Measurements from ENCODE around the gene HOXD11. TPM values are rescaled to one million over a fixed set of nuclear protein-coding genes. Genes with fewer than 3 reads are reported as not detected.
A peak's percentile ranks its signal among the peaks of the same experiment; 100 is the strongest.

HOXD11 gene
- total and polyA plus RNA-seq, 2 experiments from 2014 or later = not detected

DNA sequence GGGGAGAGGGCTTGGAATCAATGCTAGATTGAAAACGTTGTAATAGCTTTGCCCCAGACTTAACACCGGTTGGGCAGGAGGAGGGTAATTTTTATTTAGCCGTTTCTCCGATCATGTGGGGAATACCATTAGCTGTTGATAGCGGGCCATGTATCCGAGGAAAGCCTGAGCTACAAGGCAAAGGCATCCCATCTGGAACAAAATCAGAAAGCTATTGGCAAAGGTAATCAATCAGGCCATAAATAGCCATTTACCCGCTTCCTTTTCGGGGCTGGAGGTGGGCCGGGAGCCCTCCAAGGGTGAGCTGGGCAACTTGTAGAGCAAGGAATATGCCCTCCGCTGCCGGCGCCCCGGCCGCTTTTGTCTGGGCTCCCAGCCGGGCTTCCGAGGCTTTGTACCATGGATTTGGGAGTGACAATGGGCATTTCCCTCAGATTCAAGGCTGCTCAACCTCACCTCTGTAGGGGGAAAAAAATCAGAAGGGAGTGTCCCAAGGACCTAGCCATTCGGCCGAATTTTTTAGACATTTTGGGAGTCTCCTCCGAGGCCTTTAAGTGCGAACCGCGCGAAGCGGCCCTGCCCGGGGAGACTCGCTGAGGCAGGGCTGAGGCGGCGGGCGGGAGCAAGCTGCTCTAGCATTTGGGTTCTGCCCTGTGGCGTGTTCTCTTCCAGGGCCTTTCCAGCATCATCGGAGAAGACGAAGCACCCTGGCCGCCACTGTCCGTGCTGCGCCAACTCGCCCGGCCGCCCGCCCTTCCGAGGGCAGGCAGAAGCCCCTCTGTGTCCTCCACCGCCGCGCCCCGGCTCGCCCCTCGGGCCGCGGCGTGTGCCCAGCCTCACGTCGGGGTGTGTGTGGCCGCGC, 14.3 kb downstream of the HOXD11 start:
- H3K4me3 ChIP-seq = no peak overlapping the region
- TF ChIP-seq, protein P1, sequence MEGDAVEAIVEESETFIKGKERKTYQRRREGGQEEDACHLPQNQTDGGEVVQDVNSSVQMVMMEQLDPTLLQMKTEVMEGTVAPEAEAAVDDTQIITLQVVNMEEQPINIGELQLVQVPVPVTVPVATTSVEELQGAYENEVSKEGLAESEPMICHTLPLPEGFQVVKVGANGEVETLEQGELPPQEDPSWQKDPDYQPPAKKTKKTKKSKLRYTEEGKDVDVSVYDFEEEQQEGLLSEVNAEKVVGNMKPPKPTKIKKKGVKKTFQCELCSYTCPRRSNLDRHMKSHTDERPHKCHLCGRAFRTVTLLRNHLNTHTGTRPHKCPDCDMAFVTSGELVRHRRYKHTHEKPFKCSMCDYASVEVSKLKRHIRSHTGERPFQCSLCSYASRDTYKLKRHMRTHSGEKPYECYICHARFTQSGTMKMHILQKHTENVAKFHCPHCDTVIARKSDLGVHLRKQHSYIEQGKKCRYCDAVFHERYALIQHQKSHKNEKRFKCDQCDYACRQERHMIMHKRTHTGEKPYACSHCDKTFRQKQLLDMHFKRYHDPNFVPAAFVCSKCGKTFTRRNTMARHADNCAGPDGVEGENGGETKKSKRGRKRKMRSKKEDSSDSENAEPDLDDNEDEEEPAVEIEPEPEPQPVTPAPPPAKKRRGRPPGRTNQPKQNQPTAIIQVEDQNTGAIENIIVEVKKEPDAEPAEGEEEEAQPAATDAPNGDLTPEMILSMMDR (IDR thresholded peaks at IDR 0.05; ENCODE audit: low read depth, low read length) = no peak

DNA sequence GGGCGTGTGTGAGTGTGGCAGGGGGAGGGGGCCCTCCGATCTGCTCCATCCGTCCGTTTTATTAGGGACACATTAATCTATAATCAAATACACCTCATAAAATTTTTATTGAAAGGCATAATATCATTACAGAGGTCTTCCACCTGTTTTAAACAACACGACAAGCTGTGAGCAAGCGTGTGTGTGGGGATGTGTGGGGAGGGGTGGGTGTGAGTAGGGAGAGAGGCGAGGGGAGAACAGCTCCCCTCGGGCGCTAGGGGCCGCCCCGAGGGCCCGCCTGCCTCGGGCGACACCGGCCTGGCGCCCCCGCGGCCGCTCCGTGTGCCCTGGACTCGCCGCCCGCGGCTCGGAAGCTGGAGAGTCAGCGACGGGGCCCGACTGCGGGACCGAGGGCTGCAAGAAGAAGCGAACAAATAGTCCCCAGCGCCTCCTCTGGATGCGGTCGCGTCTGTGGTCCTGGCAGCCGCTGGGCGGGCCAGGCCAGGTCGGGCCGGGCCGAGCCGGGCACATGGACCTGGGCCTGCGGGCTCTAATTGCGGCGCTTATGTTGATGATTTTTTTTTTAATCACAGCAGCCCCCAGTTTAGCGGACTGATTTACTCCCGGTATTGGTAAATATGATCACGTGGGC, 15.1 kb downstream of the HOXD11 start:
- peak overlapping the region; percentile 30 for H3K4me3 ChIP-seq

More for the DNA sequence above, 14.3 kb downstream of the HOXD11 start:
- Histone ChIP-seq H3K9me3 (ENCODE audit: low read depth) (no peaks in the 10 kb centered on the region), H3K36me3 (no peaks in the 10 kb centered on the region), H3K27ac (no peak overlapping the region), H3K27me3 (peaks cover 100% of the 10 kb centered on the region), H3K4me1 (ENCODE audit: low read depth) (no peaks in the 10 kb centered on the region)
- DNase-seq (ENCODE audit: low read depth in 1 of 2, low spot score in 1 of 2) = no peak

DNA sequence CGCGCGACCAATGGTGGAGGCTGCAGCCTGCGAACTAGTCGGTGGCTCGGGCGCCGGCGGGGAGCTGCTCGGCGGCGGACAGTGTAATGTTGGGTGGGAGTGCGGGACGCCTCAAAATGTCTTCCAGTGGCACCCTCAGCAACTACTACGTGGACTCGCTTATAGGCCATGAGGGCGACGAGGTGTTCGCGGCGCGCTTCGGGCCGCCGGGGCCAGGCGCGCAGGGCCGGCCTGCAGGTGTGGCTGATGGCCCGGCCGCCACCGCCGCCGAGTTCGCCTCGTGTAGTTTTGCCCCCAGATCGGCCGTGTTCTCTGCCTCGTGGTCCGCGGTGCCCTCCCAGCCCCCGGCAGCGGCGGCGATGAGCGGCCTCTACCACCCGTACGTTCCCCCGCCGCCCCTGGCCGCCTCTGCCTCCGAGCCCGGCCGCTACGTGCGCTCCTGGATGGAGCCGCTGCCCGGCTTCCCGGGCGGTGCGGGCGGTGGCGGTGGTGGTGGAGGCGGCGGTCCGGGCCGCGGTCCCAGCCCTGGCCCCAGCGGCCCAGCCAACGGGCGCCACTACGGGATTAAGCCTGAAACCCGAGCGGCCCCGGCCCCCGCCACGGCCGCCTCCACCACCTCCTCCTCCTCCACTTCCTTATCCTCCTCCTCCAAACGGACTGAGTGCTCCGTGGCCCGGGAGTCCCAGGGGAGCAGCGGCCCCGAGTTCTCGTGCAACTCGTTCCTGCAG, 15.8 kb downstream of the HOXD11 start, which contains the start of gene HOXD9:
Gene HOXD9, plus strand, starts transcription at position 37 of the 728 bp plus-strand sequence. Its CDS starts 50 bp downstream, at position 87.
- no peaks in the 10 kb centered on the region for H3K9me3 ChIP-seq (ENCODE audit: low read depth)
- H3K36me3 ChIP-seq = no peaks in the 10 kb centered on the region
- H3K27ac ChIP-seq = no peak within 1 kb of the TSS
- H3K27me3 ChIP-seq = peaks cover 100% of the 10 kb centered on the region
- H3K4me3 ChIP-seq = peak within 1 kb of the TSS; percentile 30
- no peak for DNase-seq (ENCODE audit: low read depth in 1 of 2, low spot score in 1 of 2)
- TF ChIP-seq, protein P1 (IDR thresholded peaks at IDR 0.05; ENCODE audit: low read depth, low read length) = no peak
- no peaks in the 10 kb centered on the region for H3K4me1 ChIP-seq (ENCODE audit: low read depth)

More for the DNA sequence above, 15.1 kb downstream of the HOXD11 start:
- H3K27ac ChIP-seq = no peak overlapping the region
- TF ChIP-seq, protein P1 (IDR thresholded peaks at IDR 0.05; ENCODE audit: low read depth, low read length) = no peak
- H3K9me3 ChIP-seq (ENCODE audit: low read depth) = no peaks in the 10 kb centered on the region
- no peak for DNase-seq (ENCODE audit: low read depth in 1 of 2, low spot score in 1 of 2)
- peaks cover 100% of the 10 kb centered on the region for H3K27me3 ChIP-seq
- H3K4me1 ChIP-seq (ENCODE audit: low read depth) = no peaks in the 10 kb centered on the region
- no peaks in the 10 kb centered on the region for H3K36me3 ChIP-seq

DNA sequence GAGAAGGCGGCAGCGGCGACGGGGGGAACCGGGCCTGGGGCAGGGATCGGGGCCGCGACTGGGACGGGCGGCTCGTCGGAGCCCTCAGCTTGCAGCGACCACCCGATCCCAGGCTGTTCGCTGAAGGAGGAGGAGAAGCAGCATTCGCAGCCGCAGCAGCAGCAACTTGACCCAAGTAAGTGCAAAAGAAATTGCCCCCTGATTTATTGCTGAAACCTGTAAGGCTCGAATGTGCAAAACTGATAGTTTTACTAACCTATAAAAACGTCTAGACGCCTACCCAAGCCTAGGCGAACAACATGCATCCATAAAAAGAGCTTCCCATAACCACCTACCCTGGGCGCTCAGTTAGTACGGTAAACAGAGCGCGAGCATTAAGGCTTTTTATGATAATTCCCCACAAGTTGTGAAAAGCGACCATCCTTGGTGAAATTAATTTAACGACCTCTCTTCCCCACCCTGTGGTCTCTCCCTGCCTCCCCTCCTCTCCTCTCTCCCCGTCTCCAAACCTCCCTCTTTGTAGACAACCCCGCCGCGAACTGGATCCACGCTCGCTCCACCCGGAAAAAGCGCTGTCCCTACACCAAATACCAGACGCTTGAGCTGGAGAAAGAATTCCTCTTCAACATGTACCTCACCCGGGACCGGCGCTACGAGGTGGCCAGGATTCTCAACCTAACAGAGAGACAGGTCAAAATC, 16.5 kb downstream of the HOXD11 start:
- Histone ChIP-seq H3K27ac (no peak overlapping the region), H3K9me3 (ENCODE audit: low read depth) (no peaks in the 10 kb centered on the region), H3K4me3 (peak overlapping the region; percentile 30), H3K27me3 (peaks cover 100% of the 10 kb centered on the region), H3K4me1 (ENCODE audit: low read depth) (no peaks in the 10 kb centered on the region), H3K36me3 (no peaks in the 10 kb centered on the region)
- TF ChIP-seq, protein P1 (IDR thresholded peaks at IDR 0.05; ENCODE audit: low read depth, low read length) = no peak
- no peak for DNase-seq (ENCODE audit: low read depth in 1 of 2, low spot score in 1 of 2)

Data from cardiac muscle cell (in vitro differentiated cells and primary cell).